GM21737 (cell line): ENCODE results near the gene FNDC3B.
"Not testable (repeated sequence)": the region's sequence is repeated elsewhere in the genome, so short reads cannot be mapped to it uniquely, and the experiment has no call there.

Source experiments
- ATAC-seq: cut with Tn5 transposase; IDR thresholded peaks from one replicate; pipeline ENCODE4 v1.9.1; 2021; ENCODE audit warnings: mild to moderate bottlenecking, moderate library complexity; ENCODE audit not compliant: unreplicated experiment

The FNDC3B gene

GRCh38 chr3:172030181-172030580, 9.2 kb upstream of the FNDC3B start:
- ATAC-seq = no peak

DNA sequence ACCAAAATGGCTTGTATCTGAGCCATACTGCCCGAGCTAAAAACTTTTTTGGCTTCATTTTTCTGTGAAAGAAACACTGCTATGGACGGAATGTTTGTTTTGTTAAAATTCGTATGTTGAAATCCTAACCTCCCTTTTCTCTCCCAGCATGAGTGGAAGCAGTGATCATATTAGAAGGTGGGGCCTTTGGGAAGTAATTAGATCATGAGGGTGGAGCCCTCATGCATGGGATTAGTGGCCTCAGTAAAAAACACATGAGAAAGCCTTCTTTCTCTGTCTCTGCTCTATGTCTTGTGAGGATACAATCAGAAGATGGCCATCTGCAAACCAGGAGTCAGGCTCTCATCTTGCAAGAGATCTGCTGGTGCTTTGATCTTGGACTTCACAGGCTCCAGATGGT, 7.4 kb upstream of the FNDC3B start:
- no peak for ATAC-seq

DNA sequence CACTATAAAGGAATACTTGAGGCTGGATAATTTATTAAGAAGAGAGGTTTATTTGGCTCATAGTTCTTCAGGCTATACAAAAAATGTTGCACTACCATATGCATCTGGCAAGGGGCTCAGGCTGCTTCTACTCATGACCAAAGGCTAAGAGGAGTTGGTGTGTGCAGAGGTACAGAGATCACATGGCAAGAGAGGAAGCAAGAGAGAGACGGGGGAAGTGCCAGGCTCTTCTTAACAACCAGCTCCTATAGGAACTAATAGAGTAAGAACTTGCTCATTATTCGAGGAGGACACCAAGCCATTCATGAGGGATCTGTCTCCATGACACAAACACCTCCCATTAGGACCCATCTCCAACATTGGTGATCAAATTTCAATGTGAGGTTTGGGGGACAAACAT, 6.0 kb upstream of the FNDC3B start:
- ATAC-seq = no peak

- ATAC-seq = no peak
Measured at GRCh38 chr3:172034786-172035685, 4.3 kb upstream of the FNDC3B start.

GRCh38 chr3:172036541-172037215, 2.7 kb upstream of the FNDC3B start:
- no peak for ATAC-seq

DNA sequence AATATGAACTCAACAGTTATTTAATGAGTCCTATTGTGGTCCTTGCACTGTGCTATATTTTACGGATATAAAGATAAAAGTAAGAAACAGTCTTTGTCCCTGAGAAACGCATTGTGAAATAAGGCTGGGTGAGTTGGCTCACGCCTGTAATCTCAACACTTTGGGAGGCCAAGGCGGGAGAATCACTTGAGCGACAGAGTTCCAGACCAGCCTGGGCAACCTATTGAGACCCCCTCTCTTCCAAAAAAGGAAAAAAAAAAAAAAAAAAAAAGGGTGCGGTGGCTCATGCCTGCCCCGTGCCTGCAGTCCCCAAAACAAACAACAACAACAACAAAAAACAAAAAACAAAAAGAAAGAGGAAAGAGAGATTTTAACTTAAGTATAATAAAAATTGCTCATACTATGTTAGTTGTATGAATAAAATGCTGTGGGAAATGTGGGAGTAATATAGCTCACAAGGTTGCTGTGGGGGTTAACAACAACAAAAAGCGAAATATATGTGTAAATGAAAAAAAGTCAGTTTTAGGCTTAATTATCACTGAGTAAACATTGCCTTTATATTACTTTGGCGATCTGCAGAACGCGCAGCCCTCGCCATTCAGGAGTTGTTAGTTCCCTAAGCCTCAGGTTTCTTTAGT, 461 bp upstream of the FNDC3B start:
- ATAC-seq = no peak

GRCh38 chr3:172040078-172040980, 951 bp downstream of the FNDC3B start:
- ATAC-seq = peak; percentile 28

DNA sequence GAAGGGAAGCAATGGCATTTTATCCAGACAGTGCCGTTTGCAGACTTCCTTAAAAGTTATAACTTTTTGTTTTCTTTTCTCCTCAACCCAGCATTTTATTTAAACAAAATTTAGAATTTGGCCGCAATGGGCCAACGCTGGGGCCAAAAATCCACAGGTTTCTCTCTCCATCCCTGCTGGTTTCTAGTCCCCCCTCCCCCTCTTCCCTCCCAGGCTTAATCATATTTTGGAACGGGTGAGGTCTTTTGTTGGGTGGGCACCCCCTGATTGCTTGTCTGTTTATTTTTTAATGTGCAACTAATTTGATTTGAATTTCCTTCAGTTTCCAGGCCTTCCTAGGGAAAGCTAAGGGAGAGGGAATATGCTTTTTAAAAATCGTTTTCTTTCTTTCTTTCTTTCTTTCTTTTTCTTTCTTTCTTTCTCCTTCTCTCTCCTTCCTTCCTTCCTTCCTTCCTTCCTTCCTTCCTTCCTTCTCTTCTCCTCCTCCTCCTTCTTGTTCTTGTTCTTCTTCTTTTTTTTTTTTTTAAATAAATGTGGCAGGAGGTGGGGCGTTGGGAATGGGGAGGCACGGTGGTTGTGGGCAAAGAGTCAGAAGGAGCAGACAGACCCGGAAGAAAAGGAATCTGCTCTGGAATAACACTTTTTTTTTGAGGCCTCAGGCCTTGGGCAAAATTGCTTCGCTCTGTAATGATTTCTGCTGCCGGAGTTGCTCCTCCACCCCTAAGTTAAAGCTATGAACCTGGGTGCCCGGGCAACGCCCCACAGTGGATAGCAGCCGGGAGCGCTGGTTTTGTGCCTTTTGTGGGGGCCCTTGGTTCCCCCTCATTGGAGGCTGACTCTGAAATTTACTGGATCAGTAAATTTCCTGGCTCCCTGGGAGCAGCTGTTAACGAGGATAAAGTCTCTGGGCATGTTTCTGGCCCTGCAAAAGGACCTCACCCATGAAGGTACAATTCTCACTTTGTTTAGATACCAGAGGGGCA, 1.9 kb downstream of the FNDC3B start:
- ATAC-seq = no peak

DNA sequence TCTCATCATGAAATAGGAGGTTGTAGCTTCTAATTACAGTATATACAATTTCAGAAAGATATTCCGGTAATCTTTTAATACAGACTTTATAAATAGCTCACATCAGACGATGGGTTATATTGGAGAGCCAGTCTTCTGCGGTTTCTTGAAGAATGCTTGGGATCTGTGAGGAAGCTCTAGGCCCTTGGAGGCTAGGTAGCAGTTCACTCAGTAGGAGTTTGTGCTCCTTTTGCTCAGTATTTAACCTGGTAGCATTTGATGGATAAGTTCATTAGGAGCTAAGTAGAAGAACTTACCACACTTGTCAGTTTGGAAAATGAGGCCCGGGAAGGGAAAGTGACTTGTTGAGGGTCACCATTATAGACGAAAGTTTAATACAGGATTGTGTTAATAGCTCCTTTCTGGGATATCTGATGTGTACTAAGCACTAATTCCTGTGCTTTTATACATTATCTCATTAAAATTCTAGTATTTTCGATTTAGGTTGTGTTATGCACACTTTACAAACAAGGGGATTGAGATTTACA, 2.8 kb downstream of the FNDC3B start:
- ATAC-seq = no peak

DNA sequence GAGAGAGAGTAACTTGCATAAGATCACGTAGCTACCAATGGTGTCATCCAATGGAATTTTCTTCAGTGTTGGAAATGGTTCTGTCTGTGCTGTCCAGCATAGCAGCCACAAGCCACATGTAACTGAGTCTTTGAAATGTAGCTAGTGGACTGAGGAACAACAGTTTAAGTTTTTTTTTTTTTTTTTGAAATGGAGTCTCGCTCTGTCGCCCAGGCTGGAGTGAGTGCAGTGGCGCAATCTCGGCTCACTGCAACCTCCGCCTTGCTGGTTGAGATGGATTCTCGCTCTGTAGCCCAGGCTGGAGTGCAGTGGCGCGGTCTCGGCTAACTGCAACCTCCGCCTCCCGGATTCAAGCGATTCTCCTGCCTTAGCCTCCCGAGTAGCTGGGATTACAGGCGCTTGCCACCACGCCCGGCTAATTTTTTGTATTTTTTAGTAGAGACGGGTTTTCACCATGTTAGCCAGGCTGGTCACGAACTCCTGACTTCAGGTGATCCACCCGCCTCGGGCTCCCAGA, 3.3 kb downstream of the FNDC3B start:
- ATAC-seq = not testable (repeated sequence)

GRCh38 chr3:172043233-172043632, 3.9 kb downstream of the FNDC3B start:
- no peak for ATAC-seq

DNA sequence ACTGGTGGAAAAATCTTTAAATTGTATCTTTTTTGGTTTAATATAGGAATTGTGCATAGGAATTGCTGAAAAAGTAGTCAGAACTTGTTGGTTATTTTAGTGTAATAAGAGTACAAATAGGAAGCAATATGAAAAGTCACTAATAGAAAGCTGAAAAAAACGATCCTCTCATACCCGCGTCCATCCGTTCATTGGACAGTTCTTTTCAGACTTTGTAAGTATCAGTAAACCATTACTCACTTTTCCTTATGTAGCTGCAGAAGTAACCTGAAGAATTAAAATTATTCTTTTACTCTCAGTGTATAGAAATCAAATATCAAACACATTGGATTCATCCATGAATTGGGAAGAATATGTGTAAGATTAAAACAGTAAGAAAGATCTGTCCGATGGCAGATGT, 4.4 kb downstream of the FNDC3B start:
- no peak for ATAC-seq

GRCh38 chr3:172044833-172045585, 5.6 kb downstream of the FNDC3B start:
- ATAC-seq = no peak

- ATAC-seq = no peak
Measured at GRCh38 chr3:172046268-172046915, 7.0 kb downstream of the FNDC3B start.

DNA sequence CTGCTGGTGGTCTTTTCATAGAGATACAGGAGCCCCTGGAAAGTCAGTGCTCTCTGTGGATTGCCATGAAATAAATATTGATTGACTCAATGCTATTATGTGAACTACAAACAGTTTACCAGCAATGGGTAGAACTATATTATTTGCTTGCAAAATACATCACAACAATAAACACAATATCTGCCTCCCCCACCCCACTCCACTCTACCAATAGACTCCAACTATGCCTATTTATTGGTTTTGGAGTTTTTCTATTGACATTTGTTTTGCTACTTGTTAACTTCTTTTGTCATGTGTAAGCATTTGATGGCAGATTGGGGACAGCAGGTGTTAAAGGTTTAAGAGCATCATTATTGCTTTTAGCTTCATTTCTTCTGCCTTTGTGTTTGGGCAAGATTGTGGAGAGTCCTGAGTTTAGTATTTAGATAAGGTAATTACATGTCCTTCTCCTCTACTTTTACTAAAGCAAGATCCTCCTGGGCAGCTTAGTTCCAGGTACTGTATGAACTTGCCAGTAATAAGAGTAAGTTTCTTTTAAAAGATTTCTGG, 8.3 kb downstream of the FNDC3B start:
- no peak for ATAC-seq

DNA sequence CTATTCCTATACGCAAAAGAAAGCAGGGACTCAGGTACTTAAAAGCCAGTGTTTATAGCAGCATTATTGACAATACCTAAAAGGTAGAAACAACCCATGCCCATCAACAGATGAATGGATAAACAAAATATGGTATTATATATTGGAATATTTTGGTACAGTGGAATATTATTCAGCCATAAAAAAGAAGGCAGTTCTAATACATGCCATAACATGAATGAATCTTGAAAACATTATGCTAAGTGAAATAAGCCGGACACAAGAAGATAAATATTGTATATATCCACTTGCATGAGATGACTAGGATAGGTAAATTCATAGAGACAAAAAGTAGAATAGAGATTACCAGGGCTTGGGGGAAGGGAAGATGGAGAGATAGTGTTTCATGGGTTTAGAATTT, 9.2 kb downstream of the FNDC3B start:
- no peak for ATAC-seq

DNA sequence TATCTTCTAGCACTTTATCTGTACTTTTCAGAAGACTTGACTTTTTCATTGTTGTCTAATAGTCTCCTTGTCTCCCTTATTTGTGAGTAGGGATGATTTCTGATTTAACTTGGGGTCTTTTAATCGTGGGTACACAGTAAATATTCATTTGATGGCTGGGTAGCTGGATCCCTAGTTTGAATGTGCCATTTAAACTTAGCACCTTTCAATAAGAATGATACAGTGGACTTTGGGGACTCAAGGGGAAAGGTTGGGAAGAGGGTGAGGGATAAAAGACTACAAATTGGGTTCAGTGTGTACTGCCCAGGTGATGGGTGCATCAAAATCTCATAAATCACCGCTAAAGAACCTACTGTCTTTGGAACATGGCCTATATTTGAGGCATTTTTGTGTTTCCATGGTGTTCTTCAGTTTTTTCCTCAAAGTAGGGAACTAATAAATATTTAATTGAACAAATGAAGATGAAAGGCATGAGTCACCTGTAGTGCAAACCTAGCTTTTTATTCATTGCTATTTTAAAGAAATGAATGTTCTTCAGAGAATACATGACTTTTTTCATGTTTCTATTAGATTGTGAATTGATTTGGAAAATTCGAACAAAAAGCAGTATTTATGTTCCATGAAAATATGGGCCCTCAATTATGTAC, 12.1 kb downstream of the FNDC3B start:
- no peak for ATAC-seq
